Effector memory CD4-positive, alpha-beta T cell (primary cell): ENCODE results near the gene BORCS6.

Experiments
- DNase-seq, 3 donors: peaks; one replicate each; pipeline ENCODE4 v3.0.0-alpha.2; 2020
- H3K27ac ChIP-seq: 2 replicates; pipeline ENCODE4 v1.7.0; 2013; ENCODE audit warnings: mild to moderate bottlenecking, low read length, moderate library complexity; ENCODE audit not compliant: insufficient read depth, poor library complexity, severe bottlenecking
- H3K27me3 ChIP-seq: replicated peaks from 2 replicates; pipeline ENCODE4 v1.7.0; 2013; ENCODE audit warnings: mild to moderate bottlenecking, low read length; ENCODE audit not compliant: insufficient read depth, control insufficient read depth, poor library complexity, severe bottlenecking
- H3K36me3 ChIP-seq: 2 replicates; pipeline ENCODE4 v1.7.0; 2013; ENCODE audit warnings: mild to moderate bottlenecking, low read length, moderate library complexity; ENCODE audit not compliant: control insufficient read depth, insufficient read depth
- H3K4me1 ChIP-seq: 2 replicates; pipeline ENCODE4 v1.7.0; 2013; ENCODE audit warnings: low read length, mild to moderate bottlenecking; ENCODE audit not compliant: control insufficient read depth, insufficient read depth, poor library complexity, severe bottlenecking
- H3K4me3 ChIP-seq: 2 replicates; pipeline ENCODE4 v1.7.0; 2013; ENCODE audit warnings: low read length, low read depth, mild to moderate bottlenecking; ENCODE audit not compliant: insufficient read depth, poor library complexity, severe bottlenecking
- H3K9me3 ChIP-seq: 2 replicates; pipeline ENCODE4 v1.7.0; 2013; ENCODE audit warnings: mild to moderate bottlenecking, low read length, moderate library complexity; ENCODE audit not compliant: control insufficient read depth

The BORCS6 gene

DNA sequence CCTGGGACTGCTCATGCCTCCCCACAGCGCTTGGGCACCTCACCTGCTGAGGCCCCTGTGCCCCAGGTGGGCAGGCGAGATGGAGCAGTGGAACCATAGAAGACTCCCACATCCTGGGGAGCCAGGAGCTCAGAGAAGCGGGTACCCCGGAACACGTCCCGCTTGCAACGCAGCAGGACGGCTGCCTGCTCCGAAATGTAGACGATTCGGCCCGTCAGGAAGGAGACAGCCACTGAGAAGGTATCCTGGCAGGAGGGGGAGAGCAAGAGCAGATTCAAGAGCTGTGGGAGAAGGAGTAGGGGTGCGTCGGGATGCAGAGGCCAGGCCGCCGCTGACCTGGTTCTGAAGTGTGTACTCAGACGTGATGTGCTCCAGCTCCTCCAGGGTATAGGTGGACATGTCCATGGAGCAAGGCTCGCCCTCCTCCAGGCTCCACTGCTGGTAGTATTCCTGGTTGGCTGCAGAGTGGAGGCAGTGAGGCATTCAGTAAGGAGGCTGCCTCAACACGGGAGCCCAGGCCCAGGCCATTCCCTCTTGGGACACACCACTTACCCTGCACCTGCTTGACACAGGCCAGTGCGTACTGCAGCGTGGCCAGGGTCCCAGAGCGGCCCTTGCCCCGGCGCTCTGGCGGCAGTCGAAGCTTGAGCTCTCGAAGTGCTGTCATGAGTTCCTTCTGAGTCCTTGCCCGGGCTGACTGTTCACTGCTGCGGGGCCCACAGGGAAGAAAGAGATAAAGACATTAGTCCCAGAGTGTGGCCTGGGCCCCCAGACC lies 40.4 kb downstream of the BORCS6 start:
- Histone ChIP-seq H3K36me3 (peaks cover 58% of the 10 kb centered on the region), H3K9me3 (no peaks in the 10 kb centered on the region), H3K4me3 (no peak overlapping the region), H3K27me3 (no peaks in the 10 kb centered on the region), H3K4me1 (peaks cover 44% of the 10 kb centered on the region), H3K27ac (peak overlapping the region; percentile 100)
- no peak for DNase-seq

DNA sequence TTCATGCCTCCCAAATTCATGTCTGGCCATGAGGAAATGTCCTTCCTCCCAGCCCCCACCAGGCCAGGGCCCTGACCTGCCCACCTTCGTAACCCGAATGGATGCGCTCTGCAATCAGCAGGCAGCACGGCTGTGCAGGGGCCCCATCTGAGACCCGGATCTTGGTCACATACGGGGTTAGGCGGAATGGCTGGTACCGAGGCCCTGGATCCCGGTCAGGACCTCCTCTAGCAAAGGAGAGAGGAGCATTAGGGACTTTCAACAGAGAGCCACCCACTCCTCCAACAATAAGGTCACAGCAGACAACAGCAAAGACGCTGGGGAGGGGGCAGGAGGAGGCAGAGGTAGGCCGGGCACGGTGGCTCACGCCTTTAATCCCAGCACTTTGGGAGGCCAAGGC lies 41.4 kb downstream of the BORCS6 start:
- DNase-seq = no peak
- H3K9me3 ChIP-seq = no peaks in the 10 kb centered on the region
- H3K27ac ChIP-seq = no peak overlapping the region
- peaks cover 68% of the 10 kb centered on the region for H3K36me3 ChIP-seq
- H3K4me1 ChIP-seq = peaks cover 35% of the 10 kb centered on the region
- no peak overlapping the region for H3K4me3 ChIP-seq
- H3K27me3 ChIP-seq = no peaks in the 10 kb centered on the region

DNA sequence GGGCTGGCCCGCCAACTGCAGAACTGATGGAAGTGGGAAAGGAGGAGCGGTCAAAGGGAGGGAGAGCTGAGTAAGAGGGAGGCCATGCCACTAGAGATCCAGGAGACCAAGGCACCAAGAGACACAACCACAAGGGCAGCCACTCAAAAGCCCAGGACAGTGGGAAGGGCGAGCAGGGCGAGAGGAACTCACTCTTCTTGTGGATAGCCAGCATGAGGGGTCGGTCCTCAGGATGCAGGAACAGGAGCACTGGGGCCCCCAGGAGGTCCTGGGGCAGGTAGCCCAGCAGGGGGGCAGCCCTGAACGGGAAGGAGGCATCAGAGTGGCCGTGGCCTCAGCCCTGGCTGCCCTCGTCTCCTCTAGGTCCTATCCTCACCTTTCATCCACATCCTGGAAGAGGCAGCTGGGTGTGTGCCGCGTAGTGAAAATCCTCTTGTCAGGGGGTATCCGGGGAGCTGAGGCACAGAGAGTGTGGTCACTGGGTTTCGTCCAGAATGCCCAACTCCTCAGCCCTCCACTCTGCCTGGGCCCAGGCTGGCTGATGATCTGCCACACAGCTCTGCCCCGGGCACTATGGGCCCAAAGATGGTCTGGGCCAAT lies 42.1 kb downstream of the BORCS6 start:
- Histone ChIP-seq H3K4me1 (peaks cover 28% of the 10 kb centered on the region), H3K36me3 (peaks cover 74% of the 10 kb centered on the region), H3K4me3 (no peak overlapping the region), H3K9me3 (no peaks in the 10 kb centered on the region), H3K27me3 (no peaks in the 10 kb centered on the region), H3K27ac (no peak overlapping the region)
- no peak for DNase-seq

DNA sequence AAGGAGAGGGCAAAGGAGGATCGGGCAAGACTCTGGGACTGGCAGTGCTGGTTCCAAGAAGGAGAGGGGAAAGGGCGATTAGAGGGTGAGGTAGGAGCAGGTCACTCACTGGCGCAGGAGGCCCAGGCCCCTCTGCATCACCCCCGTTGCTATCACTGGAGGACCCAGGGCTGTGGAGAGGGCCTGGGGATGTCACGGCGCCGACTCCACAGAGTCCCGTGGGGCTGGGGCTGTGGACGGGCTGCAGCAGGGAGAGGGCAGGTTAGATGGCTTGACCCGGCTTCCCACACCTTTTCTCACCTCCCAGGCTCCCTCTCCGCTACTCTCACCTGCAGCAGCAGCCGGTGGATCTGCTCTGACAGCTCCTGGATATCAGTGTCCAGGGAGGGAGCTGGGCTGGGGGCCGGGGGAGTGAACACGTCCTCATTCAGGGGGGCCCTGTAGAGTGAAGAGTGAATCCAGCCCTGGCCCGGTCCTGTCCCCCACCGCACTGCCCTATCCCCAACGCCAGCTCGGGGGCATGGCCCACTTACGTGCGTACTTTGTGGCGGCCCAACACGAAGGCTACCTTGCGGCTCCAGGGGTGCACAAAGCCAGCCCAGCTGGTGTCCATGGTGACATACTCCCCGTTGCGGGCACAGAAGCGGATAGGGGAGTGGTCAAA lies 42.7 kb downstream of the BORCS6 start:
- H3K36me3 ChIP-seq = peaks cover 81% of the 10 kb centered on the region
- H3K27me3 ChIP-seq = no peaks in the 10 kb centered on the region
- no peak for DNase-seq
- no peaks in the 10 kb centered on the region for H3K9me3 ChIP-seq
- H3K4me1 ChIP-seq = peaks cover 22% of the 10 kb centered on the region
- no peak overlapping the region for H3K4me3 ChIP-seq
- H3K27ac ChIP-seq = no peak overlapping the region

DNA sequence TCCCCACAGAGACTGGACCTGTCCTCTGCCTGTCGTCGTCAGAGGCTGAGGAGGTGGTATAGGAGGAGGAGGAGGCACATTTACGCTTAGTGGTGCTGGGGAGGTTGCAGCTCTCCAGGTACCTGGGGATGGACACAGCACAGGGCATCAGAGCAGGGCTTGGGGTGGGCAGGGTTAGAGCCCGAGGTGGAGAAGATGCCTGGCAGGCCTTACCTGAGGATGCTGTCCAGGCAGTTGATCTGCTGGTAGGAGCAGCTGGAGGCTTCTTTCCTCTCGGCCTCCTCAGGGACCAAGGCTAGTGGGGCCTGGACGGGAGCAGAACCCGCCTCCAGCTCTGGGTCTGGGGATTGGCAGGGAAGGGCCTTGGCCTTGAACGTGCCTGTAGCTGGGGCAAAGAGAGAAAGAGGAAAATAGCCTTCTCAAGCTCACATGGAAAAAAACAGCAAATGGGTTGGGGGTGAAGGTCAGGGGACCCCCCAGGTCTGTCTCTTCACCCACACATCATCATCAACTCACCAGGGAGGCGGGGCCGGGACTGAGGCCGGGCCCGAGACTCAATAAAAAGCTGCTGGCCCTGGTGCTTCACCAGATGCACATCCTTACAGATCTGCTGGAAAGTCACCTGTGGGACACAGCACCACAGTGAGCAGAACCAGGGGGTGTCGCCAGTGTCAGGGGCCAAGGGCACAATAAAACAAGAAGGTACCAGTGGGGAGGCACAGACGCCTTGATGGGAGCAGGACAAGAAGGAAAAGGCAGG lies 43.4 kb downstream of the BORCS6 start:
- Histone ChIP-seq H3K27ac (no peak overlapping the region), H3K36me3 (peaks cover 86% of the 10 kb centered on the region), H3K27me3 (no peaks in the 10 kb centered on the region), H3K9me3 (no peaks in the 10 kb centered on the region), H3K4me1 (peaks cover 16% of the 10 kb centered on the region), H3K4me3 (no peak overlapping the region)
- no peak for DNase-seq

DNA sequence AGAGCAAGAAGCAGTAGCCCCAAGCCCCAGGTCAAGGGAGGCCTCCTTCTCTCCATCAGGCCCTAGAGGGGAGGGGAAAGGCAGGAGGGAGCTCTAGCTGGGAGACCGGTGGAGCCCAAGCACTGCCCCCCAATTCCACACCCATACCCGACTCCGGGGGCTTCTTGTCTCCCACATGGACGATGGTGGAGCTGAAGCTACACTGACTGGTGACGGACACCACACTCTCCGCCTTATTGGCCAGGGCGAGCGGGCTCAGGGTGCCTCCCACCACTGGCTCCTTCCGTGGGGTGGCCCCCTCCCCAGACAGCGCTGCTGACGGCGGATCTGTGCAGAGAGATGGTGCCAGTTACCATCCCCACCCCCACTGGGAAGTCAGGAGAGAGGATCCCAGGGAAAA lies 44.2 kb downstream of the BORCS6 start:
- peaks cover 88% of the 10 kb centered on the region for H3K36me3 ChIP-seq
- no peak overlapping the region for H3K27ac ChIP-seq
- no peak for DNase-seq
- peaks cover 8% of the 10 kb centered on the region for H3K4me1 ChIP-seq
- H3K27me3 ChIP-seq = no peaks in the 10 kb centered on the region
- H3K9me3 ChIP-seq = no peaks in the 10 kb centered on the region
- H3K4me3 ChIP-seq = no peak overlapping the region

DNA sequence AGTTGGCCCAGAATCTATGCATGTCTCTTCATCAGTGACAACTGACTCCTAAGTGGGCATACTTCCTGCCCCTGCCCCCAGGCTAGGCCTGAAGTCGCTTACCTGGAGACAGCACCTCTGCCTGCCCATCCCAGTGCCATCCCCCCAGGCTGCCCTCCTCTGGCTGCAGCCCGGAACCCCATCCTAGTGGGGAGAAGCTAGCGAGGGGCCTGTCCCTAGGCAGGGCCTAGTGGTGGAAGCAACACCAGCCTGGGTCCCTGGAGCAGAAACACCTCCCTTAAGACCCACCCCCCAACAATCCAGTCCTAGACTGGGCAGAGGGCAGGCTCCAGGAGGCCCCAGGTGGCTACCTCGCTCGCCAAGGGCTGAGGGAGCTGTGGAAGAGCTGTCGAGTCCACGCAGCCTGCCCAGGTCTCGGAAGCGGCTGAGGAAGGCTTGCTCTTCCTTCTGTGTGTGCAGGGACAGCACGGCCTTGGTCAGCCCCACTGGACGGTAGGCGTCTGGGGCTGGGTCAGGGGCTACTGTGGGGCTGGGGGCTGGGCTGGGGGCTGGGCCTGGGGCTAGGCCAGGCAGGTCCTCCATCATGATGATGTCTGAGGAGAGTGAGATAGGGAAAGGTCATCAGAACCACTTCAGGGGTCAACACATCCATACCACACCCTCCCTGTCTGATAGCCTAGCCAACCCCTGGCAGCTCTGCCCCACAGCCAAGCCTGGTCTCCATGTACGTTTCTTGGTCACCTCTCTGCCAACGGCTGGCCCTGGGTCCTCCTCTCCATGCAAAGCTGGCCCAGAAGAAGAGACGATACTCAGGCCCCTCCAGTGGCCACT lies 45.4 kb downstream of the BORCS6 start:
- H3K9me3 ChIP-seq = no peaks in the 10 kb centered on the region
- H3K27ac ChIP-seq = no peak overlapping the region
- DNase-seq = no peak
- no peak overlapping the region for H3K4me3 ChIP-seq
- H3K4me1 ChIP-seq = no peaks in the 10 kb centered on the region
- no peaks in the 10 kb centered on the region for H3K27me3 ChIP-seq
- H3K36me3 ChIP-seq = peaks cover 84% of the 10 kb centered on the region

DNA sequence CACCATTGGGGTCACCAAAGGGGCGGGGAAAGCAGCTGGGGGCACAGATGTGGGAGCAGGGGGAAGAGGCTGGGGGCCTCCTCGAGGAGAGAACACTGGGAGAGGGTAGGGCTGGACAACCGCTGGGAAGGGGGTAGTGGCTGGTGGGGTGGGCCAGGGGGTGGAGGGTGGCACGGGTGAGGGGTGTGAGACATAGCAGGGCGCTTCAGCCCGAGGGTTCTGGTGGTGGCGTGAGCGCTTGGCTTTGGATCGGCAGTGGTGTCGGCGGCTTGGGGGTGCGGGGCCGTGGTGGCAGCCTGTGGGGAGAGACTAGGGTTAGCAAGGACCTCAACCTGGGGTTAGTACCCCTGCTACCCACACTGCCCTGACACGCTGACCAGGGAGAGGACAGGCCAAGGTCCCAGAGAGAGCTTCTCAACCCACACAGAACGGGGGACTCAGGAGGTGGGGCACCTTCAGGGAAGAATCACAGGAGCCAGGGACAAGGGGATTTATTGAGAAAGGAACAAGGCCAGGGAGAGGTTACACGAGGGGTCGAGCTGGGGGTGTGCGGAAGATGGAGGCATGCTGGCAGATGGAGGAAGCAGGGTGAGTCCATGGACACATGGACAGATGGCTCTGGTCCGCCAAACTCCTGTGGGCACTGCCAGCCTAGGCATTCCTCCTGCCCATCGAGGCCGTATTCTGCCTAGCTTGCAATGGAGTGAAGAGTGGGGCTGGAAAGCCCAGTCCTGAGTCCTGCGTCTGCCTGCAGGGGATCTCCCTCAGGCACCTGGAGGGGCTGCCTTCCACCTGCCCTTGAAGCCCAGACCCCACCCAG lies 46.2 kb downstream of the BORCS6 start:
- H3K9me3 ChIP-seq = no peaks in the 10 kb centered on the region
- H3K27ac ChIP-seq = no peak overlapping the region
- no peak for DNase-seq
- H3K27me3 ChIP-seq = no peaks in the 10 kb centered on the region
- H3K4me1 ChIP-seq = no peaks in the 10 kb centered on the region
- peaks cover 75% of the 10 kb centered on the region for H3K36me3 ChIP-seq
- no peak overlapping the region for H3K4me3 ChIP-seq
